SJCRH30 (cell line): ENCODE measurements around the gene CCDC91. TPM values are rescaled to one million over a fixed set of nuclear protein-coding genes. Genes with fewer than 3 reads are reported as not detected.
"Not testable (repeated sequence)": the region's sequence is repeated elsewhere in the genome, so short reads cannot be mapped to it uniquely, and the experiment has no call there.

Experiments used
- DNase-seq, 2 experiments: peaks; one replicate each; pipeline ENCODE4 v3.0.0-alpha.2; 2015 to 2020
- H3K27ac ChIP-seq: fragments of 250-450 bp; sonication (Bioruptor Pico); 2 replicates; pipeline ENCODE4 v1.5.1; 2020; ENCODE audit warnings: mild to moderate bottlenecking, moderate library complexity
- H3K27me3 ChIP-seq: fragments of 250-450 bp; sonication (Bioruptor Pico); 2 replicates; pipeline ENCODE4 v1.5.1; 2020; ENCODE audit warnings: mild to moderate bottlenecking, moderate library complexity
- H3K36me3 ChIP-seq: fragments of 250-450 bp; sonication (Bioruptor Pico); 2 replicates; pipeline ENCODE4 v1.5.1; 2020; ENCODE audit warnings: mild to moderate bottlenecking, moderate library complexity
- H3K4me1 ChIP-seq: fragments of 250-450 bp; sonication (Bioruptor Pico); 2 replicates; pipeline ENCODE4 v1.5.1; 2020; ENCODE audit warnings: mild to moderate bottlenecking, moderate library complexity
- H3K4me3 ChIP-seq: fragments of 250-450 bp; sonication (Bioruptor Pico); 2 replicates; pipeline ENCODE4 v1.5.1; 2020; ENCODE audit warnings: mild to moderate bottlenecking, moderate library complexity
- H3K9me3 ChIP-seq: fragments of 250-450 bp; sonication (Bioruptor Pico); replicated peaks from 2 replicates; pipeline ENCODE4 v1.5.1; 2020; ENCODE audit warnings: mild to moderate bottlenecking, moderate library complexity
- total RNA-seq: library from RNA; depleted of rRNA; stranded (reverse); fragments of >200 nt; shearing (Covaris generic); gene quantifications from 2 replicates; pipeline ENCODE4 v1.2.3, GENCODE V29; 2014

The CCDC91 gene
- total RNA-seq, 1 experiment from 2014 or later, result 46.8 TPM

- Histone ChIP-seq H3K36me3 (no peaks in the 10 kb centered on the region), H3K4me3 (no peak overlapping the region), H3K27me3 (no peaks in the 10 kb centered on the region), H3K9me3 (no peaks in the 10 kb centered on the region), H3K4me1 (peaks cover 11% of the 10 kb centered on the region), H3K27ac (no peak overlapping the region)
- peak; percentile 51 to 73 for DNase-seq
These were observed 17.7 kb upstream of the CCDC91 start for GRCh38 chr12:28172434-28173030.

- no peak for DNase-seq
- Histone ChIP-seq H3K4me1 (peaks cover 7% of the 10 kb centered on the region; the same call in 1 of the 2 replicates), H3K4me3 (no peak overlapping the region), H3K9me3 (no peaks in the 10 kb centered on the region), H3K36me3 (no peaks in the 10 kb centered on the region), H3K27ac (no peak overlapping the region), H3K27me3 (no peaks in the 10 kb centered on the region)
These were observed 16.8 kb upstream of the CCDC91 start for GRCh38 chr12:28173440-28173839.

- Histone ChIP-seq H3K36me3 (no peaks in the 10 kb centered on the region), H3K9me3 (no peaks in the 10 kb centered on the region), H3K4me3 (no peak overlapping the region), H3K27me3 (no peaks in the 10 kb centered on the region), H3K4me1 (0 out of 2 replicates have a peak, but pooled peaks cover 7% of the 10 kb centered on the region), H3K27ac (no peak overlapping the region)
- DNase-seq, result no peak
These were observed 15.1 kb upstream of the CCDC91 start for GRCh38 chr12:28175098-28175589.

- no peak for DNase-seq
- no peaks in the 10 kb centered on the region for H3K27me3 ChIP-seq
- H3K9me3 ChIP-seq, result 0 out of 2 replicates have a peak, but pooled peaks cover under 1% of the 10 kb centered on the region
- no peak overlapping the region for H3K4me3 ChIP-seq
- no peak overlapping the region for H3K27ac ChIP-seq
- H3K4me1 ChIP-seq, result 0 out of 2 replicates have a peak, but pooled peaks cover 3% of the 10 kb centered on the region
- H3K36me3 ChIP-seq, result no peaks in the 10 kb centered on the region
These were observed 14.0 kb upstream of the CCDC91 start for GRCh38 chr12:28176295-28176694.

- Histone ChIP-seq H3K27ac (no peak overlapping the region), H3K4me1 (no peaks in the 10 kb centered on the region), H3K4me3 (no peak overlapping the region), H3K27me3 (no peaks in the 10 kb centered on the region), H3K36me3 (no peaks in the 10 kb centered on the region), H3K9me3 (0 out of 2 replicates have a peak, but pooled peaks cover 6% of the 10 kb centered on the region)
- DNase-seq, result no peak
These were observed 12.8 kb upstream of the CCDC91 start for GRCh38 chr12:28177461-28177860.

GRCh38 chr12:28177905-28178304 lies 12.4 kb upstream of the CCDC91 start:
- Histone ChIP-seq H3K4me1 (no peaks in the 10 kb centered on the region), H3K9me3 (0 out of 2 replicates have a peak, but pooled peaks cover 6% of the 10 kb centered on the region), H3K4me3 (no peak overlapping the region), H3K27ac (no peak overlapping the region), H3K27me3 (no peaks in the 10 kb centered on the region), H3K36me3 (no peaks in the 10 kb centered on the region)
- DNase-seq, result no peak

GRCh38 chr12:28178775-28179174 lies 11.5 kb upstream of the CCDC91 start:
- DNase-seq, result no peak
- H3K36me3 ChIP-seq, result no peaks in the 10 kb centered on the region
- H3K9me3 ChIP-seq, result 0 out of 2 replicates have a peak, but pooled peaks cover 6% of the 10 kb centered on the region
- no peak overlapping the region for H3K4me3 ChIP-seq
- H3K27me3 ChIP-seq, result no peaks in the 10 kb centered on the region
- no peaks in the 10 kb centered on the region for H3K4me1 ChIP-seq
- H3K27ac ChIP-seq, result no peak overlapping the region

- DNase-seq, result no peak
- Histone ChIP-seq H3K4me1 (no peaks in the 10 kb centered on the region), H3K36me3 (no peaks in the 10 kb centered on the region), H3K27me3 (no peaks in the 10 kb centered on the region), H3K9me3 (0 out of 2 replicates have a peak, but pooled peaks cover 6% of the 10 kb centered on the region), H3K4me3 (no peak overlapping the region), H3K27ac (no peak overlapping the region)
These were observed 9.5 kb upstream of the CCDC91 start for GRCh38 chr12:28180786-28181185.

GRCh38 chr12:28184375-28184774 lies 5.9 kb upstream of the CCDC91 start:
- no peak for DNase-seq
- Histone ChIP-seq H3K27ac (no peak overlapping the region), H3K4me3 (no peak overlapping the region), H3K36me3 (no peaks in the 10 kb centered on the region), H3K27me3 (no peaks in the 10 kb centered on the region), H3K9me3 (0 out of 2 replicates have a peak, but pooled peaks cover 6% of the 10 kb centered on the region), H3K4me1 (no peaks in the 10 kb centered on the region; the same call in 1 of the 2 replicates)

- DNase-seq, result no peak
- Histone ChIP-seq H3K27me3 (no peaks in the 10 kb centered on the region), H3K4me1 (no peaks in the 10 kb centered on the region; the same call in 1 of the 2 replicates), H3K36me3 (no peaks in the 10 kb centered on the region), H3K9me3 (0 out of 2 replicates have a peak, but pooled peaks cover 3% of the 10 kb centered on the region), H3K27ac (no peak overlapping the region), H3K4me3 (no peak overlapping the region)
These were observed 3.8 kb upstream of the CCDC91 start for GRCh38 chr12:28186500-28186899.

- no peak for DNase-seq
- H3K27ac ChIP-seq, result peak overlapping the region; percentile 94
- no peaks in the 10 kb centered on the region for H3K27me3 ChIP-seq
- H3K36me3 ChIP-seq, result no peaks in the 10 kb centered on the region
- H3K4me3 ChIP-seq, result peak overlapping the region; percentile 88
- peaks cover 2% of the 10 kb centered on the region; the same call in 1 of the 2 replicates for H3K4me1 ChIP-seq
- H3K9me3 ChIP-seq, result no peaks in the 10 kb centered on the region
These were observed 404 bp upstream of the CCDC91 start for GRCh38 chr12:28189784-28190320.

GRCh38 chr12:28191051-28192048 lies 1.1 kb downstream of the CCDC91 start:
- Histone ChIP-seq H3K9me3 (no peaks in the 10 kb centered on the region), H3K4me3 (peak overlapping the region; percentile 88), H3K27me3 (no peaks in the 10 kb centered on the region), H3K4me1 (peaks cover 2% of the 10 kb centered on the region; the same call in 1 of the 2 replicates), H3K36me3 (no peaks in the 10 kb centered on the region), H3K27ac (peak overlapping the region; percentile 94)
- DNase-seq, result peak; percentile 34 to 61

GRCh38 chr12:28192125-28192524 lies 1.9 kb downstream of the CCDC91 start:
- H3K36me3 ChIP-seq, result no peaks in the 10 kb centered on the region
- no peaks in the 10 kb centered on the region for H3K9me3 ChIP-seq

GRCh38 chr12:28194621-28195020 lies 4.4 kb downstream of the CCDC91 start:
- not testable (repeated sequence) for H3K4me1 ChIP-seq, H3K27me3 ChIP-seq, H3K4me3 ChIP-seq, H3K36me3 ChIP-seq, H3K9me3 ChIP-seq, DNase-seq, H3K27ac ChIP-seq

More at GRCh38 chr12:28192125-28192524, 1.9 kb downstream of the CCDC91 start:
- Histone ChIP-seq H3K4me1 (peaks cover 2% of the 10 kb centered on the region; the same call in 1 of the 2 replicates), H3K27ac (no peak overlapping the region), H3K4me3 (no peak overlapping the region), H3K27me3 (no peaks in the 10 kb centered on the region)
- DNase-seq, result no peak
